HL-60/S4 treated with retinoic acid at 250 ng/mL for 4 days and 3 days (cell line): ENCODE results near the gene CNKSR3.
"Not testable (repeated sequence)": the region's sequence is repeated elsewhere in the genome, so short reads cannot be mapped to it uniquely, and the experiment has no call there.

Source experiments
- in situ Hi-C: fragments of 300-500 bp; cut with MboI; formaldehyde crosslinking; loops from 2 replicates; pipeline ENCODE4 v1.7.0; 2022; ENCODE audit warnings: low sequenced_read_pairs

CNKSR3 gene

GRCh38 chr6:154529957-154530356 lies 19.5 kb upstream of the CNKSR3 start:
- in situ Hi-C loops: no loop called here

GRCh38 chr6:154528310-154528915 lies 17.9 kb upstream of the CNKSR3 start:
- in situ Hi-C loops: no loop called here

- in situ Hi-C loops: no loop called here
Observed at GRCh38 chr6:154526996-154527395, 16.5 kb upstream of the CNKSR3 start.

- in situ Hi-C loops: no loop called here
Observed at GRCh38 chr6:154522576-154522975, 12.1 kb upstream of the CNKSR3 start.

- in situ Hi-C loops: no loop called here
Observed at GRCh38 chr6:154521412-154521811, 10.9 kb upstream of the CNKSR3 start.

GRCh38 chr6:154520280-154520679 lies 9.8 kb upstream of the CNKSR3 start:
- in situ Hi-C loops: no loop called here

- in situ Hi-C loops: no loop called here
Observed at GRCh38 chr6:154518396-154518795, 7.9 kb upstream of the CNKSR3 start.

GRCh38 chr6:154516276-154516675 lies 5.8 kb upstream of the CNKSR3 start:
- in situ Hi-C loops: no loop called here

- in situ Hi-C loops: no loop called here
Observed at GRCh38 chr6:154515826-154516225, 5.3 kb upstream of the CNKSR3 start.

- in situ Hi-C loops: not testable (repeated sequence)
Observed at GRCh38 chr6:154515076-154515475, 4.6 kb upstream of the CNKSR3 start.

GRCh38 chr6:154514481-154514880 lies 4.0 kb upstream of the CNKSR3 start:
- in situ Hi-C loops: no loop called here

GRCh38 chr6:154513601-154514320 lies 3.3 kb upstream of the CNKSR3 start:
- in situ Hi-C loops: no loop called here

- in situ Hi-C loops: no loop called here
Observed at GRCh38 chr6:154512201-154512600, 1.7 kb upstream of the CNKSR3 start.

- in situ Hi-C loops: no loop called here
Observed at GRCh38 chr6:154511791-154512190, 1.3 kb upstream of the CNKSR3 start.

- in situ Hi-C loops: no loop called here
Observed at GRCh38 chr6:154509421-154510143, 903 bp downstream of the CNKSR3 start.

GRCh38 chr6:154508573-154509375 lies 1.7 kb downstream of the CNKSR3 start:
- in situ Hi-C loops: no loop called here

GRCh38 chr6:154506991-154507898 lies 3.2 kb downstream of the CNKSR3 start:
- in situ Hi-C loops: no loop called here

- in situ Hi-C loops: no loop called here
Observed at GRCh38 chr6:154506582-154506981, 3.9 kb downstream of the CNKSR3 start.

- in situ Hi-C loops: no loop called here
Observed at GRCh38 chr6:154506108-154506507, 4.4 kb downstream of the CNKSR3 start.

GRCh38 chr6:154504865-154505449 lies 5.5 kb downstream of the CNKSR3 start:
- in situ Hi-C loops: no loop called here
